Measurements from ENCODE around the gene ARL15.

DNA sequence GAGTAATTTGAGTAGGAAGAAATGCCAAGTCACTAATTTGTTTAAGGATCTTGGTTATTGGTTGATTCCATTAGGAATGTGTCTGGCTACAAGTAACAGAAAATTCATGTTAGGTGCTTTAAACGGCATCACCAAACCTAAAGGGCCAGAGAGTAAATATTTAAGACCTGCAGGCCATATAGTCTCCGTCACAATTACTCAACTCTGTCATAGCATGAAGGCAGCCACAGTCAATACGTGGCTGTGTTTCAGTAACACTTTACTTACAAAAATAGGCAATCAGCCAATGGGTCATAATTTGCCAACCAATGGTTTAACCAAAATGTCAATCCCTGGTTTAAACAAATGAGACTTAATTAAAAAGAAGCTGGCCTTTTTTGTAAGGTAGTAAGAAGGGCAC, 98.5 kb downstream of the ARL15 start:
- TF ChIP-seq, protein P1, sequence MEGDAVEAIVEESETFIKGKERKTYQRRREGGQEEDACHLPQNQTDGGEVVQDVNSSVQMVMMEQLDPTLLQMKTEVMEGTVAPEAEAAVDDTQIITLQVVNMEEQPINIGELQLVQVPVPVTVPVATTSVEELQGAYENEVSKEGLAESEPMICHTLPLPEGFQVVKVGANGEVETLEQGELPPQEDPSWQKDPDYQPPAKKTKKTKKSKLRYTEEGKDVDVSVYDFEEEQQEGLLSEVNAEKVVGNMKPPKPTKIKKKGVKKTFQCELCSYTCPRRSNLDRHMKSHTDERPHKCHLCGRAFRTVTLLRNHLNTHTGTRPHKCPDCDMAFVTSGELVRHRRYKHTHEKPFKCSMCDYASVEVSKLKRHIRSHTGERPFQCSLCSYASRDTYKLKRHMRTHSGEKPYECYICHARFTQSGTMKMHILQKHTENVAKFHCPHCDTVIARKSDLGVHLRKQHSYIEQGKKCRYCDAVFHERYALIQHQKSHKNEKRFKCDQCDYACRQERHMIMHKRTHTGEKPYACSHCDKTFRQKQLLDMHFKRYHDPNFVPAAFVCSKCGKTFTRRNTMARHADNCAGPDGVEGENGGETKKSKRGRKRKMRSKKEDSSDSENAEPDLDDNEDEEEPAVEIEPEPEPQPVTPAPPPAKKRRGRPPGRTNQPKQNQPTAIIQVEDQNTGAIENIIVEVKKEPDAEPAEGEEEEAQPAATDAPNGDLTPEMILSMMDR (IDR thresholded peaks at IDR 0.05; ENCODE audit: extremely low read depth in 1 of 2, insufficient read depth in 1 of 2, low read depth in 1 of 2, low read length in 2 of 2) = no peak
- TF ChIP-seq POLR2A (IDR thresholded peaks at IDR 0.05; ENCODE audit: low read depth, low read length) = no peak

Measured in endothelial cell of umbilical vein (primary cell).